Tibial nerve (tissue), 3 donors: ENCODE data around the gene OR5H15.

Source experiments
- POLR2A ChIP-seq, 2 donors: fragments of 450-650 bp; IDR thresholded peaks; one replicate each; pipeline ENCODE4 v1.6.1; 2017; ENCODE audit warnings: antibody characterized with exemption in 2 of 2, mild to moderate bottlenecking in 2 of 2, moderate library complexity in 2 of 2
- TF ChIP-seq, protein P1 (sequence below), 5 experiments: fragments of 200-600 bp in 3 of 5; fragments of 450-650 bp in 2 of 5; sonication (generic) in 3 of 5; IDR thresholded peaks; one replicate each; pipeline ENCODE4 v1.5.1; 2016 to 2019; ENCODE audit warnings: antibody characterized with exemption in 5 of 5, mild to moderate bottlenecking in 3 of 5, moderate library complexity in 2 of 5

DNA sequence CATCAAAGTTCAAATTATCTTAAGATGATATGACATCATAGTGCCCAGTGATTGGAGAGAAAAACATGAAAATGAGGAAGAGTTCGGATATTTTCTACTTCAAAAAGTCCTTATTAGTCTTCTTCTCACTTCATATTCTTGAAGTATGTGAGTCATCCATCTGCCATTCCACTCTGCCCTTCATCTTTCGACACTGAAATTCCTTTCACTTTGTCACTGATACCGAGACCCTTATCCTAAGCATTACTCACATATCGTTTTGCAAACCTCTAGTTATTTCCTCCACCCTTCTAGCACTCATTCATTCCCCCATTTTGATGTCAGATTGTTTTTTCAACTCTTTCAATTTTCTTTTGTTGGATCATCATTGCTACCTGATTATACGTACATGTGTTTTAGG, 15.3 kb upstream of the OR5H15 start:
- TF ChIP-seq, protein P1, sequence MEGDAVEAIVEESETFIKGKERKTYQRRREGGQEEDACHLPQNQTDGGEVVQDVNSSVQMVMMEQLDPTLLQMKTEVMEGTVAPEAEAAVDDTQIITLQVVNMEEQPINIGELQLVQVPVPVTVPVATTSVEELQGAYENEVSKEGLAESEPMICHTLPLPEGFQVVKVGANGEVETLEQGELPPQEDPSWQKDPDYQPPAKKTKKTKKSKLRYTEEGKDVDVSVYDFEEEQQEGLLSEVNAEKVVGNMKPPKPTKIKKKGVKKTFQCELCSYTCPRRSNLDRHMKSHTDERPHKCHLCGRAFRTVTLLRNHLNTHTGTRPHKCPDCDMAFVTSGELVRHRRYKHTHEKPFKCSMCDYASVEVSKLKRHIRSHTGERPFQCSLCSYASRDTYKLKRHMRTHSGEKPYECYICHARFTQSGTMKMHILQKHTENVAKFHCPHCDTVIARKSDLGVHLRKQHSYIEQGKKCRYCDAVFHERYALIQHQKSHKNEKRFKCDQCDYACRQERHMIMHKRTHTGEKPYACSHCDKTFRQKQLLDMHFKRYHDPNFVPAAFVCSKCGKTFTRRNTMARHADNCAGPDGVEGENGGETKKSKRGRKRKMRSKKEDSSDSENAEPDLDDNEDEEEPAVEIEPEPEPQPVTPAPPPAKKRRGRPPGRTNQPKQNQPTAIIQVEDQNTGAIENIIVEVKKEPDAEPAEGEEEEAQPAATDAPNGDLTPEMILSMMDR (IDR thresholded peaks at IDR 0.05), result no peak
- TF ChIP-seq POLR2A (IDR thresholded peaks at IDR 0.05), result no peak
